ENCODE data around the gene HIP1R. TPM values are rescaled to one million over a fixed set of nuclear protein-coding genes. Genes with fewer than 3 reads are reported as not detected.

The HIP1R gene
- total and polyA plus RNA-seq, 7 donors = 4.5 to 17.6 (median 8.0) TPM

DNA sequence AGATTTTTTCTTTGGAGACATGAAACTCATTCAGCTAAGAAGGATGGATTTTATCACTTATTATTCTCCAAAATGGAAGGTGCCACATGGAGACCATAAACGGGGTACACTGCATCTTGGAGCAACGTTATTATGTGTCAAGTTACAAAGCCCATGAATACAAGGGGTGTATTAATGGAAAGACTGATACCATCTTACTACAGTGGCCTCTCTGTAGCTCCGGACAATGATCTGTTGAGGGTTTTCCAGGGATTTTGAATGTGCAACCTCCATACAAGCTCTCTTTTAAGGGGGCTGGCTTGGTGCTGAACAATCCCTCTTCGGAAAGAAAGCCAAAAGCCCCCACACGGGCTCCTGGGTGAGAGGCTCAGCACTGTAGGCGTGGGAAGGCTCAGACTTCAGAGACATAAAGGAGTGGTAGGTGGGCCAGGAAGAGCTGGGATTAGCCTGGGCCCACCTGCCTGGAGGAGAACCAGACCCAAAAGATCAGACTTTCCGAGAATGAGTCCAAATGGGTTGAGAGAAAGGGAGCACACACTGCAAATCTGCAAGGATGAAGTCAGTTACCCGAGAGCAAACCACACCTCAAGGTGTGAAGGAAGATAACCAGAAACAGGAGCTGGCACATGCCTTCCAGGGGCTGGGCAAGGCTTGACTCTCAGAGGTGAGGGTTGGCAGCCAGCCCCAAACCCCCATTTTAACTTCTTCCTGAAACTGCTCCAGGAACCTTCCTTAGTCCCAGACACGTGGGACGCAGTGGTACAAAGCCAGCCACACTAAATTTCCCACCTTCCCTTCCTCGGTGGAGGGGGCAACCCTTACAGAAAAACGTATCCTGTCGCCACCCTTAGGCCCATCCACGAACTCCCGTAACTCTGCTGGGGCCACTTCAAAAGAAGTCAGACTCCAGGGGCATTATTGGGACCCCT, 59.2 kb downstream of the HIP1R start:
- peak in 1 of 4 donors; percentile 9 for ATAC-seq
- H3K4me1 ChIP-seq = peaks cover 46% of the 10 kb centered on the region
- peak overlapping the region; percentile 80 for H3K27ac ChIP-seq
- TF ChIP-seq, protein P1, sequence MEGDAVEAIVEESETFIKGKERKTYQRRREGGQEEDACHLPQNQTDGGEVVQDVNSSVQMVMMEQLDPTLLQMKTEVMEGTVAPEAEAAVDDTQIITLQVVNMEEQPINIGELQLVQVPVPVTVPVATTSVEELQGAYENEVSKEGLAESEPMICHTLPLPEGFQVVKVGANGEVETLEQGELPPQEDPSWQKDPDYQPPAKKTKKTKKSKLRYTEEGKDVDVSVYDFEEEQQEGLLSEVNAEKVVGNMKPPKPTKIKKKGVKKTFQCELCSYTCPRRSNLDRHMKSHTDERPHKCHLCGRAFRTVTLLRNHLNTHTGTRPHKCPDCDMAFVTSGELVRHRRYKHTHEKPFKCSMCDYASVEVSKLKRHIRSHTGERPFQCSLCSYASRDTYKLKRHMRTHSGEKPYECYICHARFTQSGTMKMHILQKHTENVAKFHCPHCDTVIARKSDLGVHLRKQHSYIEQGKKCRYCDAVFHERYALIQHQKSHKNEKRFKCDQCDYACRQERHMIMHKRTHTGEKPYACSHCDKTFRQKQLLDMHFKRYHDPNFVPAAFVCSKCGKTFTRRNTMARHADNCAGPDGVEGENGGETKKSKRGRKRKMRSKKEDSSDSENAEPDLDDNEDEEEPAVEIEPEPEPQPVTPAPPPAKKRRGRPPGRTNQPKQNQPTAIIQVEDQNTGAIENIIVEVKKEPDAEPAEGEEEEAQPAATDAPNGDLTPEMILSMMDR (IDR thresholded peaks at IDR 0.05) = no peak
- DNase-seq = no peak
- intact Hi-C loops (cut with DNase I) = no loop called here
- H3K4me3 ChIP-seq = peak overlapping the region; percentile 78
- no peaks in the 10 kb centered on the region for H3K27me3 ChIP-seq (ENCODE audit: insufficient read depth in 3 of 3, low read length in 2 of 3)
- no peaks in the 10 kb centered on the region for H3K9me3 ChIP-seq
- no peaks in the 10 kb centered on the region for H3K36me3 ChIP-seq (ENCODE audit: insufficient read depth in 1 of 2, low read depth in 1 of 2)
- 31 to 40% (median 31%) methylated on average over 14 to 15 of the region's 15 CpGs for WGBS, 3 donors

DNA sequence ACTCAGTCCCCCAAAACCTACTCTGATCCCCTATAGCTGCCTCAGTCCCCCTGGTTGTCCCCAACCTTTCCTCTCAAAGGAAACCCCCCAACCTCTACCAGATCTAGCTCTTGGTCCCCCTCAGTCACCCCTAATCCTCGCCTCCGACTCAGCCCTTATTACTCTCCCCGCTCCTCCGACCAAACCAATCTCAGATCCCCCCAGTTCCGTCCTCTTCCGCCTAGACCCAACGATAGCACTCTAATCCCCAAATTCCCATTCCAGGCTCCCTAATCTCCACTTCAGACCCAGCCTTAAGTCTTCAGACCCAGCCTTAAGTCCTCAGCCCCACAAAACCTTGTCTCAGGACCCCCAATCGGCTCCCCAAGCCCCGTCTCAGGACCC, 60.1 kb downstream of the HIP1R start:
- Histone ChIP-seq H3K27me3 (ENCODE audit: insufficient read depth in 3 of 3, low read length in 2 of 3) (no peaks in the 10 kb centered on the region), H3K9me3 (no peaks in the 10 kb centered on the region), H3K36me3 (ENCODE audit: insufficient read depth in 1 of 2, low read depth in 1 of 2) (no peaks in the 10 kb centered on the region), H3K4me3 (peak overlapping the region; percentile 78), H3K4me1 (peaks cover 41% of the 10 kb centered on the region), H3K27ac (peak overlapping the region; percentile 80)
- WGBS, 3 donors = 7 to 17% (median 12%) methylated on average over 9 of the region's 9 CpGs
- DNase-seq (no peak), ATAC-seq (peak in 3 of 4 donors; percentile 7 to 37 (median 21))
- intact Hi-C loops (cut with DNase I) = no loop called here
- TF ChIP-seq, protein P1 (IDR thresholded peaks at IDR 0.05) = no peak

DNA sequence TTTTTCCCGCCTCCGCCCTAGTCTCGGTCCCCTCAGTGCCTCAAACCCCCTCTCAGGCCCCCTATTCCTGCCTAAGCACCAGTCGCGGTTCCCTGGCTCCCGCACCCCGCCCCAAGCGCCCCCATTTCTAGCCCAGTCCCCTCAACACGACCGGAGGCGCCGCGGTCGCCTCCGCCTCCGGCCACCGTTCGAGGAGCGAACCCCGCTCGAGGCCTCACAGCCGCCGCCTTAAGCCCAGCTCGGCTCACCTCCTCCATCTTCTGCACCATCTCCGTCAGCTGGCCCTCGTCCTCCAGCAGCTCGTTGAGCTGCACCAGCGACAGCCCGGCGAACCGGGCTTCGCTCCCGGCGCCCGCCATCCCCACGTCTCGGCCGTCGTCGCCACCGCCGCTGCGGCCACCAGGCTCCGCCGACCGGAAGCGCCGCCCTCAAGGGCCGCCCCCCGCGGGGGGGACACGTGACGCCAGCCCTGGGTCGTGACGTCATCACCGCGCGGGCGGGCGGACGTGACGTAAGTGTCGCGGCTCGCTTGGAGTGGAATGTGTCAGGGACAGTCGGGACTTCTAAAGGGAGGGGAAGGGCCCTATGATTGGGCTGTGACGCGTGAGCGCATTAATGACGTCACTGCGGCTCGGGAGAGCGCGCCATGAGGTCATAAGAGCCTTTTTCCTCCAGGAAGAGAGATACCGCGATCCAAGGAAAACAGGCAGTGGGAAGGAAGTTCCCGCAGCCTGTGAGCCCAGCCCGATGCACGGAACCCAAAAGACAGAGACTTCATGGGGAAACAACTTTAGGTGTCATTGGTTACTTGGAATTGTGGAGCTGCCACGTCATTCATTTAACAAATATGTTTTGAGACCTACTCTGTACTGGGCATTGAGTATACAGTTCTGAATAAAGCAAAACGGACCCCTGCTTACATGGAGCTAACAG, 60.7 kb downstream of the HIP1R start, which contains the start of gene VPS37B:
Gene VPS37B, minus strand, starts transcription at position 421 of the 933 bp plus-strand sequence. Its CDS starts 62 bp downstream, at position 359.
- H3K4me1 ChIP-seq = peaks cover 40% of the 10 kb centered on the region
- peak within 1 kb of the TSS; percentile 80 for H3K27ac ChIP-seq
- H3K4me3 ChIP-seq = peak within 1 kb of the TSS; percentile 78
- intact Hi-C loops (cut with DNase I) = no loop called here
- no peaks in the 10 kb centered on the region for H3K27me3 ChIP-seq (ENCODE audit: insufficient read depth in 3 of 3, low read length in 2 of 3)
- ATAC-seq (peak; percentile 79 to 91 (median 86)), DNase-seq (peak; percentile 82 to 90)
- WGBS, 3 donors = 5 to 7% (median 6%) methylated on average over 76 to 81 of the region's 81 CpGs
- TF ChIP-seq, protein P1 (IDR thresholded peaks at IDR 0.05) = no peak
- H3K36me3 ChIP-seq (ENCODE audit: insufficient read depth in 1 of 2, low read depth in 1 of 2) = no peaks in the 10 kb centered on the region
- H3K9me3 ChIP-seq = no peaks in the 10 kb centered on the region

DNA sequence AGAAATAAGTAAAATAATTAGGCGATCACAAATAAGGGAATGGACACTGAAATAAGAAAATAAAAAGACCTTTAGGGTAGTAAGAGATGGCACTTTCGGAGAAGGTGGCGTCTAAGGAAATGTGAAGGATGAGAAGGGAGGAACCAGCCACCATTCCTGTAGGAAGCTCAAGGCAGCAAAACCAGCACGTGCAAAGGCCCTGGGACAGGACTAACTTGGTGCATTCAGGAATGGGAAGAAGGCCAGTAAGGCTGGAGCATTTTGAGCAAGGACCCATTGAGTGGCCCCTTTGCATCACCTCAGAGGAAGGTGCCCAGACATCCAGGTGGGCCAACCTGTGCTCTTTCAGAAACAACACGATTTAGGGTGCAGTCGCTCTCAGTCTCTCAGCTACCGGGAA, 61.4 kb downstream of the HIP1R start:
- no peak for DNase-seq
- WGBS, 3 donors = 89 to 95% (median 94%) methylated on average over 7 of the region's 7 CpGs
- intact Hi-C loops (cut with DNase I) = no loop called here
- Histone ChIP-seq H3K27ac (no peak overlapping the region), H3K4me3 (no peak overlapping the region), H3K9me3 (no peaks in the 10 kb centered on the region), H3K27me3 (ENCODE audit: insufficient read depth in 3 of 3, low read length in 2 of 3) (no peaks in the 10 kb centered on the region), H3K4me1 (peaks cover 33% of the 10 kb centered on the region), H3K36me3 (ENCODE audit: insufficient read depth in 1 of 2, low read depth in 1 of 2) (no peaks in the 10 kb centered on the region)
- no peak for ATAC-seq
- TF ChIP-seq, protein P1 (IDR thresholded peaks at IDR 0.05) = no peak

Measured in psoas muscle (tissue), 8 donors.